ENCODE measurements around the gene NRG2. TPM values are rescaled to one million over a fixed set of nuclear protein-coding genes. Genes with fewer than 3 reads are reported as not detected.

The NRG2 gene
- total and polyA plus RNA-seq, 2 of the 8 experiments (the other 6 are each of a cell fraction or from before 2014, with no cell fraction given) = 0.27 to 0.54 TPM

GRCh38 chr5:140076142-140076541, 33.0 kb upstream of the NRG2 start (continued):
- TF ChIP-seq CHD7 (IDR thresholded peaks at IDR 0.05; ENCODE audit: insufficient replicate concordance, low read length) (no peak), KDM5A (IDR thresholded peaks at IDR 0.05; ENCODE audit: low read length) (no peak), ASH2L (IDR thresholded peaks at IDR 0.05; ENCODE audit: low read length) (no peak), SIRT6 (IDR thresholded peaks at IDR 0.05; ENCODE audit: low read length) (no peak), RFX5 (IDR thresholded peaks at IDR 0.05; ENCODE audit: borderline replicate concordance, low read depth, low read length) (no peak)

Data from H1 (cell line).